NCI-H187 treated with DMSO at 0.1 percent for 48 hours (cell line): ENCODE results near the gene HINT2.

Experiments
- DNase-seq: peaks from one replicate; lab custom pipeline; 2025; lab: John Stamatoyannopoulos, UW

HINT2 gene

DNA sequence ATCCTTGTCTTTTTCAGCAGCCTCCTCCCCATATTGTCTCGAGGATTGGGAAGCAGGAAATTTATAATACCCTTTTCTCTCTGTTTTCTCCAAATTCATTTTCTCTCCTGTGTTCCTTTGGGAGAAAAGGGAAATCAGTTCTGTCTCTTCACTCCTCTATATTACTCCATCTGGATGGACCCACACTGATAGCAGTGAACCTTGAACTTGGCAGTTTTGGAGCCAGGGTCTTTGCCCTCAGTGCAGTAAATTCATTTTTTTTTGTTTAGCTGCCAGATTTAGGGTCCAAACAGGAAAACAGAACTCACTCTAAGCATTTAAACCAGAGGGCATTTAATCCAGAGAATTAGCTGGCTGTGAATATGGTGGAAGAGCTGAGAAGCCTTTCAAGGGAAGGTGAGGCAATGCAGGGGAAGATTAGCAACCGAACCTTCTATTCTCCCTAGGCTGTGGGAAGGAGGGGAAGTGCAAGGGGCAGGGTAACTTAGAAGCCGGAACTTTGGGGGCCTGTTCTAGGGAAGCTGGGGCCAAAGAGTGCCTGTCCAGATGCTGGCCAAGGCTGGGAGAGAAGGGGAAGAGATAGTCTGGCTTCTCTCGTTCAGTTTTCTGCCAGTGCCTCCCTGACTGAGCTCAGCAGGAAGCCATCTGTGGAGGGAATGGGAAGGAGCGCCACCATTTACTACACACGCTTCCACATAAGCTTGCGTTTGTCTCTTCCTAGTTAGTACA lies 39.8 kb downstream of the HINT2 start:
- no peak for DNase-seq

DNA sequence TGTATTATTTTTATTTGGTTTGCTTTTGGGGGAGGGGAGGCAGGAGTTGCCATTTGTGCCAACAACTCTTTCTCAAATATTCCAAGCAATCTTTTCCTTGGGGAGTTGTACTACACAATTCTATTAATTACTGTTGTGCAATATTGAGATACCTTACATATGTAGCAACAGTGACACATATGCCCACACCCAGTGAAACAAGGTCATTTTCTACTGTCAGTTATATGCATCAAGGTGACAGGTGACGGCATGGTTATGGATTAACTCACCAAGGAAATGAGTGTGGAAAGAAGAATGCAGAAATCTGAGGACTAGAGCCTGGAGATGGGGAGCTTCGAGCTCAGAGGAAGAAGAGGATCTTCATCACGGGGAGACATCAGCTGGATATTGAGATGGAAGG lies 42.9 kb downstream of the HINT2 start:
- DNase-seq: no peak

DNA sequence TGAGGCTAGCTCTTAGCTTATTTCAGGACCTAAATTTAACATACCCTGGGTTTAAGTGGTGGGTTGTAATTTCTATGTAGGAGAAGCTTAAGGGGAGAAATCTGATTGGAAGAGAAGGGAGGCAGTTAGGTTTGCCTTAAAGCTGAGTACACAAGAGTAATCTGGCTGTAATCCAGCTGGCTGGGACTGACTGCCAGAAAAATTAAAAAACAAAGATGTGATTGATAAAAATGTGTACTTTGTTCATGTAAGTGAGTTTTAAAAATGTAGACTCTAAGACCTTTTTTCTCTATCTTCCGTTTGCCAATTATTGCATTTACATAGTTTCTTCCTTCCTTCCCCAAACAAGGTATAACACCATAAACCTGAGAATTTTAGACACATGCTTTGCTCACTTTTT lies 43.3 kb downstream of the HINT2 start:
- no peak for DNase-seq

DNA sequence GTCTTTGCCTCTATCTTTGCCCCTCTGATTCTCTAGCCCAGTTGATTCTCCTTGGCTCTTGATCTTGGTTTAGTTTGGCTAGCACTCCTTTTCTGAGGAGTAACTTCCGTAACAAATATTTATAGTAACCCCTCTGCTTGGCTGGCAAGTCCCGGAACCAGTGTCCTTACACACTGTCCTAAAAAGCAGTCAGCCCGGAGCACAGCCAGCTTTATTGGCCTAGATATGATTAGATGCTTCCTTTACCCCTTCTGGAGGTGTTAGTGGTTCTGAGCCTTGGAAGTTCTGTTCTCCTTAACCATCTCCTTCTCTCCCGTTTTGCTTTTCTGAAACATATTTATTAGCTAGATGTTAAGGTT lies 43.8 kb downstream of the HINT2 start:
- DNase-seq: no peak

DNA sequence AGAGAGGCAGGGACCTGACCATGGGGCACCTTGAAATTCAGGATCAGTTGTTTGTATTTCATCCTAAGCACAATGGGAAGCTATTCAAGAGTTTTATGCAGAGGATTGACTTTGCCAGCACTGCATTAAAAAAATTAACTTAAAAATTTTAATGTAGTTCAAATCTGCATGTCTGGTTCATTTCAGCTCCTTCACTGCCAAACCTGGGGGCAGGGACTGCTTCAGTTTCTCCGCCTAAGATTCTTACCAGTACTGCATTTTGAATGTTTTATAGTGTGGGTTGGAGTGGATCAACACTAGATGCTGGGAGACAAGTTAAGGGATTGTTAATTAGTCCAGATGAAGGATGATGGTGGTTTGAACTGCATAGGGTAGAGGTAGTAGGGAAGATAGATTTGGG lies 45.1 kb downstream of the HINT2 start:
- DNase-seq: no peak

DNA sequence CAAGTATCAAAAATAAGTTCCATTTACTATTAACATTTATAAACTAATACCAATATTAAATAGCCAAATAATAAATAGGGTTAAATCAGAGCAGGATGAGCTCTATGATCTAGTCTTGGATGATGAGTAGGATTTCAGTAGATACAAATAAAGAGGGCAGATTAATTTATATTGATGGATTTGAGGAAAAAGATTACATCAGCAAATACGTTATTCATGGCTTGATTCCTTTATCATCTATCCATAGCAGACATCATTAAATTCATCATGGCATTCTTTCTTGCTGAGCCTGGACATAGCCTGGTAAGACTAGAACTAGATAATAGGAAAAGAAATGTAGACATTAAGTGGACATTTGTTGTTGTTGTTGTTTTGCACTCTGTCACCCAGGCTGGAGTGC lies 47.4 kb downstream of the HINT2 start:
- no peak for DNase-seq

DNA sequence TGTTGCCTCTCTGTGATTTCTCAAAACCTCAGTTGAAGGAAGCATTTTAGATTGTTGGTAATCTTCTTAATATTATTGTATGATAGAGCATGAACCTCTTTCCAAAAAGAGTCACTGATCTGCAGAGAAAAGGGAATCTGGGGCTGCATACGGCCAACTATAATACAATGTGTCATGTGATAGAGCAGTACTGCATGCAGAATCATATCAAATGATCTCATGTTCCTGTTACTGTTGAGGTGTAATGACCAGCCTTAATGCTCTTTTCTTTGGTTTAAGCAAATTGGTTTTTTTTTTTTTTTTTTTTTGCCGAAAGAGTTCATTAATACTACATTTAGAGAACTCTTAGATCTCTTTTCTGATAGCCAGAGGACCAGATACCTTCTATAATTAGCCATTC lies 47.8 kb downstream of the HINT2 start:
- no peak for DNase-seq

DNA sequence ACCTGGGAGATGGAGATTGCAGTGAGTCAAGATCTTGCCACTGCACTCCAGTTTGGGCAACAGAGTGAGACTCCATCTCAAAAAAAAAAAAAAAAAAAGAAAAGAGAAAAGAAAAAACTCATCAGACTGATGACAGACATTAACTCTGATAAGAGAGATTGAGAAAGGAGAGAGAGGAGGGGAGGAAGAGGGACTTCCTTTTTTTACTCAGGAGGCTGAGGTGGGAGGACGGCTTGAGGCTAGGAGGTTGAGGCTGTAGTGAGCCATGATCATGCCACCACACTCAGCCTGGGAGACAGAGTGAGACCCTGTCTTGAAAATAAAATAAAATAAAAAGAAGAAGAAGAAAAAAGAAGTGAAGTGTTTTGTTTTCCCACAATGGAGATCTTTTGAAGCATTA lies 51.0 kb downstream of the HINT2 start:
- no peak for DNase-seq

DNA sequence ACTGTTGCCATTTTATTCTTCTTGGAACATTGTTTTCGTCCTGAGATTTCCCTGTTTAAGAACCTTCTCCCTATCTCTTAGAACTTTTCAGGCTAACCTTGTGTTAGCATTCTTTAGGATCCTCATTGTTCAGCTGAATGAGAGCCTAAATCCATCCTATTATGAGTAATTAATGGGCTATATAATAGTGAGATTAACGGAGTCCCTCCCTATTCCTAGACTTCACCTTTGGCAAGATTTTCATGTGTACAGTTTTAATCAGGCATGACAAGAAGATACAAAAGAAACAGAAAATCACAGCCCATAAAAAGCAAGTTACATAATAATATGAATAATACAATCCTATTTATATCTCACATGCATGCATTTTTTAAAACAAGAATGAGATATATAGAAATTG lies 51.7 kb downstream of the HINT2 start:
- DNase-seq: no peak
